Prostate gland (tissue), 2 donors: ENCODE measurements around the gene PRR12. TPM values are rescaled to one million over a fixed set of nuclear protein-coding genes. Genes with fewer than 3 reads are reported as not detected.

Experiments
- DNase-seq: peaks from one replicate; pipeline ENCODE4 v3.0.0-alpha.2; 2019; ENCODE audit warnings: low spot score
- H3K27ac ChIP-seq, 2 donors: fragments of 200-600 bp; sonication (generic); 2 replicates each; pipeline ENCODE4 v1.5.1; 2017 to 2019
- H3K27me3 ChIP-seq: fragments of 200-600 bp; sonication (generic); replicated peaks from 2 replicates; pipeline ENCODE4 v1.5.1; 2019; ENCODE audit not compliant: insufficient read depth
- H3K36me3 ChIP-seq, 2 donors: fragments of 200-600 bp; sonication (generic); 1 replicate in 1 of 2; 2 replicates in 1 of 2; pipeline versions ENCODE4 v1.5.1 to v1.8.1; 2017 to 2019
- H3K4me1 ChIP-seq: fragments of 200-600 bp; sonication (generic); replicated peaks from 2 replicates; pipeline ENCODE4 v1.5.1; 2019
- H3K4me3 ChIP-seq, 2 donors: fragments of 200-600 bp; sonication (generic); 2 replicates each; pipeline ENCODE4 v1.5.1; 2017 to 2019
- H3K9me3 ChIP-seq: fragments of 200-600 bp; sonication (generic); 2 replicates; pipeline ENCODE4 v1.5.1; 2017
- POLR2A ChIP-seq: fragments of 450-650 bp; IDR thresholded peaks from one replicate; pipeline ENCODE4 v1.6.1; 2016; ENCODE audit warnings: antibody characterized with exemption, mild to moderate bottlenecking
- POLR2AphosphoS5 ChIP-seq: sonication (generic); formaldehyde crosslinking; IDR thresholded peaks from one replicate; pipeline ENCODE4 v1.6.1; 2017; ENCODE audit warnings: antibody characterized with exemption
- WGBS: methylation state at CpG from one replicate; pipeline ENCODE4 v1.1.5; 2018; 5-methylcytosine and 5-hydroxymethylcytosine counted together
- intact Hi-C: fragments of 100-400 bp; cut with DNase I; formaldehyde crosslinking; loops from one replicate; pipeline ENCODE4 v1.14.2; 2022
- total RNA-seq, 2 donors: library from RNA; depleted of rRNA; stranded (reverse); fragments of >200 nt; gene quantifications; one replicate each; pipeline ENCODE4 v1.1.0, GENCODE V29; 2016
- TF ChIP-seq, protein P1 (sequence below), 4 experiments: fragments of 200-600 bp in 2 of 4; fragments of 450-650 bp in 2 of 4; sonication (generic) in 2 of 4; IDR thresholded peaks; 1 replicate in 3 of 4; 2 replicates in 1 of 4; pipeline ENCODE4 v1.5.1; 2016 to 2019; ENCODE audit warnings: antibody characterized with exemption in 4 of 4, mild to moderate bottlenecking in 2 of 4, moderate library complexity in 2 of 4

The PRR12 gene
- total RNA-seq, 2 donors from 2014 or later: 24.0 to 41.9 TPM

DNA sequence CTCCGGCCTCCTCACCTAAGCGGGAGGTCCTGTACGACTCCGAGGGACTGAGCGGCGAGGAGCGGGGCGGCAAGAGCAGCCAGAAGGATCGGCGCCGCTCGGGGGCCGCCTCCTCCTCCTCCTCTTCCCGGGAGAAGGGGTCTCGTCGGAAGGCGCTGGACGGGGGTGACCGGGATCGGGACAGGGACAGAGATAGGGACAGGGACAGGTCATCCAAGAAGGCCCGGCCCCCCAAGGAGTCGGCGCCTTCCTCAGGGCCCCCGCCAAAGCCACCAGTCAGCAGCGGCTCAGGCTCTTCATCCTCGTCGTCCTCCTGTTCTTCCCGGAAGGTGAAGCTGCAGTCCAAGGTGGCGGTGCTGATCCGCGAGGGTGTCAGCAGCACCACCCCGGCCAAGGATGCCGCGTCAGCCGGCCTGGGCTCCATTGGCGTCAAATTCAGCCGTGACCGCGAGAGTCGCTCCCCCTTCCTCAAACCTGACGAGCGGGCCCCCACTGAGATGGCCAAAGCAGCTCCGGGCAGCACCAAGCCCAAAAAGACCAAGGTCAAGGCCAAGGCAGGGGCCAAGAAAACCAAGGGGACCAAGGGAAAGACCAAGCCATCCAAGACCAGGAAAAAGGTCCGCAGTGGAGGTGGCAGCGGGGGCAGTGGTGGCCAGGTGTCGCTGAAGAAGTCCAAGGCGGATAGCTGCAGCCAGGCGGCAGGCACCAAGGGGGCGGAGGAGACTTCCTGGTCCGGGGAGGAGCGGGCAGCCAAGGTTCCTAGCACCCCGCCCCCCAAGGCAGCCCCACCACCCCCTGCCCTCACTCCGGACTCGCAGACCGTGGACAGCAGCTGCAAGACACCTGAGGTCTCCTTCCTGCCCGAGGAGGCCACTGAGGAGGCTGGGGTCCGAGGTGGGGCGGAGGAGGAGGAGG is 61.8 kb downstream of the PRR12 start:
- no peak for DNase-seq
- Histone ChIP-seq H3K27me3 (no peaks in the 10 kb centered on the region), H3K4me1 (no peaks in the 10 kb centered on the region), H3K27ac (no peak overlapping the region), H3K36me3 (peaks cover 25 to 41% of the 10 kb centered on the region in 2 donors), H3K4me3 (no peak overlapping the region), H3K9me3 (no peaks in the 10 kb centered on the region)
- intact Hi-C loops: no loop called here
- 95% methylated on average over 58 of the region's 58 CpGs for WGBS
- TF ChIP-seq, protein P1, sequence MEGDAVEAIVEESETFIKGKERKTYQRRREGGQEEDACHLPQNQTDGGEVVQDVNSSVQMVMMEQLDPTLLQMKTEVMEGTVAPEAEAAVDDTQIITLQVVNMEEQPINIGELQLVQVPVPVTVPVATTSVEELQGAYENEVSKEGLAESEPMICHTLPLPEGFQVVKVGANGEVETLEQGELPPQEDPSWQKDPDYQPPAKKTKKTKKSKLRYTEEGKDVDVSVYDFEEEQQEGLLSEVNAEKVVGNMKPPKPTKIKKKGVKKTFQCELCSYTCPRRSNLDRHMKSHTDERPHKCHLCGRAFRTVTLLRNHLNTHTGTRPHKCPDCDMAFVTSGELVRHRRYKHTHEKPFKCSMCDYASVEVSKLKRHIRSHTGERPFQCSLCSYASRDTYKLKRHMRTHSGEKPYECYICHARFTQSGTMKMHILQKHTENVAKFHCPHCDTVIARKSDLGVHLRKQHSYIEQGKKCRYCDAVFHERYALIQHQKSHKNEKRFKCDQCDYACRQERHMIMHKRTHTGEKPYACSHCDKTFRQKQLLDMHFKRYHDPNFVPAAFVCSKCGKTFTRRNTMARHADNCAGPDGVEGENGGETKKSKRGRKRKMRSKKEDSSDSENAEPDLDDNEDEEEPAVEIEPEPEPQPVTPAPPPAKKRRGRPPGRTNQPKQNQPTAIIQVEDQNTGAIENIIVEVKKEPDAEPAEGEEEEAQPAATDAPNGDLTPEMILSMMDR (IDR thresholded peaks at IDR 0.05): no peak
- TF ChIP-seq POLR2A: no peak
- no peak for TF ChIP-seq POLR2AphosphoS5

DNA sequence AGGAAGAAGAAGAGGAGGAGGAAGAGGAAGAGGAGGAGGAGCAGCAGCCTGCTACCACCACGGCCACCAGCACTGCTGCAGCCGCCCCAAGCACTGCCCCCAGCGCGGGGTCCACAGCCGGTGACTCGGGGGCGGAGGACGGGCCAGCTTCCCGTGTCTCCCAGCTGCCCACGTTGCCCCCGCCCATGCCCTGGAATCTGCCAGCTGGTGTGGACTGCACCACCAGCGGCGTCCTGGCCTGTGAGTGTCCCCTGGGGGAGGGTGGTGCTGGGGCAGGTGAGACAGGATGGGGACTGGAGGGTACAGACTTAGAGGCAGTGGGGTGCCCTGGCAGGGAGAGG is 62.5 kb downstream of the PRR12 start:
- no peak for DNase-seq
- no peak overlapping the region for H3K27ac ChIP-seq
- no peaks in the 10 kb centered on the region for H3K27me3 ChIP-seq
- WGBS: 82% methylated on average over 13 of the region's 13 CpGs
- H3K36me3 ChIP-seq: peaks cover 25 to 44% of the 10 kb centered on the region in 2 donors
- no peak for TF ChIP-seq POLR2AphosphoS5
- TF ChIP-seq, protein P1 (IDR thresholded peaks at IDR 0.05): no peak
- no peak for TF ChIP-seq POLR2A
- no peak overlapping the region for H3K4me3 ChIP-seq
- intact Hi-C loops: no loop called here
- H3K4me1 ChIP-seq: no peaks in the 10 kb centered on the region
- H3K9me3 ChIP-seq: no peaks in the 10 kb centered on the region

DNA sequence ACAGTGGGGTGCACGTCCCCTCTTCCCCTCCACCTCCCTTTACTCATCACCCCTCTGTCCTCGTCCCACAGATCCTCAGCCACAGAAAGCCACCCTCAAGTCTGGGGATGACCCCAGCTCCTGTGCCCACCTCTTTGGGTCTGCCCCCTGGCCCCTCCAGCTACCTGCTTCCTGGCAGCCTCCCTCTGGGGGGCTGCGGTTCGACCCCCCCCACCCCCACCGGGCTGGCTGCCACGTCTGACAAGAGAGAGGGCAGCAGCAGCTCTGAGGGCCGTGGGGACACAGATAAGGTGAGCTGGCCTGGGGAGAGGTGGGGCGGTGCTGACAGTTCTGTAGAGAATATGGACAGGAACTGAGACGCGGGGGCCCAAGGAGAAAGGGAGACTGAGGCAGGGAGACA is 63.6 kb downstream of the PRR12 start:
- no peak for DNase-seq
- Histone ChIP-seq H3K27me3 (no peaks in the 10 kb centered on the region), H3K27ac (no peak overlapping the region), H3K4me3 (no peak overlapping the region), H3K4me1 (no peaks in the 10 kb centered on the region), H3K9me3 (no peaks in the 10 kb centered on the region), H3K36me3 (peaks cover 30 to 54% of the 10 kb centered on the region in 2 donors)
- no peak for TF ChIP-seq POLR2AphosphoS5
- no peak for TF ChIP-seq POLR2A
- TF ChIP-seq, protein P1 (IDR thresholded peaks at IDR 0.05): no peak
- intact Hi-C loops: no loop called here
- WGBS: 85% methylated on average over 10 of the region's 10 CpGs

DNA sequence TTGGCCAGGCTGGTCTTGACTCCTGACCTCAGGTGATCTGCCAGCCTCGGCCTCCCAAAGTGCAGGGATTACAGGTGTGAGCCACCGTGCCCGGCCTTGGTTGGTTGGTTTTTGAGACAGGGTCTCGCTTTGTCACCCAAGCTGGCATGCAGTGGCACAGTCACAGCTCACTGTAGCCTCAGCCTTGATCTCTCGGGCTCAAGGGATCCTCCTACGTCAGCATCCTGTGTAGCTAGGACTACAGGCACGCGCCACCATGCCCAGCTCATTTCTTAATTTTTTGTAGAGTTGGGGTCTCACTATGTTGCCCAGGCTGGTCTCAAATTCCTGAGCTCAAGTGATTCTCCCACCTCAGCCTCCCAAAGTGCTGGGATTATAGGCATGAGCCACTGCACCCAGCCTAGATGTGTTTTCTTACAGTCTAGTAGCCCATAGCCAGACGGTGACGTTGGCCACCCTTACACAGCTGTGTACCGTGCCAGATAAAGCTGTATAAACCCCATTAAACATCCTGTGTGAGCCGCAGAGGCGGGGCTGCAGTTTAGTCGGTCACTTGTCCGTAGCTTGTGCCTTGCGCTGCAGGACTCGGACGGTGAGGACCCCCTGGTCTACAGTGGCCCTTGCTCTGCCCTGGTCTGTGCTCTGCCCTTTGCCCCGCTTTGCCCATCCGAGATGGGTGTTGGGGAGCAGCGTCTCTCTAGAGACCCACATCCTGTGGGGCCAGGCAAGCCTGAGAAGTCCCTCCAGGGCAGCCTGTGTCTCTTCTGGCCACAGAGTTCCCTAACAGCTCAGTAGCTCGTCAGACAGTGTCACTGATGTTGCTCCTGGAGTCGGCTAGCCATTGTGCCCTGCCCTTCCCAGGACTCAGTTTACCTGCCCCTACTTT is 64.8 kb downstream of the PRR12 start:
- H3K36me3 ChIP-seq: peaks cover 26 to 56% of the 10 kb centered on the region in 2 donors
- intact Hi-C loops: no loop called here
- H3K4me1 ChIP-seq: no peaks in the 10 kb centered on the region
- H3K9me3 ChIP-seq: no peaks in the 10 kb centered on the region
- TF ChIP-seq POLR2AphosphoS5 (no peak), POLR2A (no peak)
- TF ChIP-seq, protein P1 (IDR thresholded peaks at IDR 0.05): no peak
- no peaks in the 10 kb centered on the region for H3K27me3 ChIP-seq
- WGBS: 91% methylated on average over 23 of the region's 23 CpGs
- H3K27ac ChIP-seq: no peak overlapping the region
- H3K4me3 ChIP-seq: no peak overlapping the region
- no peak for DNase-seq
